SJSA1 (cell line): Measurements from ENCODE around the gene TCOF1. TPM values are rescaled to one million over a fixed set of nuclear protein-coding genes. Genes with fewer than 3 reads are reported as not detected.

ENCODE experiments used
- DNase-seq, 2 experiments: peaks; one replicate each; pipeline ENCODE4 v3.0.0-alpha.2; 2015 to 2020; ENCODE audit warnings: low spot score in 2 of 2, low read depth in 1 of 2
- H3K27ac ChIP-seq: fragments of 250-450 bp; sonication (Bioruptor Pico); 2 replicates; pipeline ENCODE4 v1.5.1; 2020; ENCODE audit warnings: mild to moderate bottlenecking, moderate library complexity
- H3K27me3 ChIP-seq: fragments of 250-450 bp; sonication (Bioruptor Pico); replicated peaks from 2 replicates; pipeline ENCODE4 v1.5.1; 2020; ENCODE audit warnings: mild to moderate bottlenecking, moderate library complexity
- H3K36me3 ChIP-seq: fragments of 250-450 bp; sonication (Bioruptor Pico); 2 replicates; pipeline ENCODE4 v1.5.1; 2020; ENCODE audit warnings: mild to moderate bottlenecking
- H3K4me1 ChIP-seq: fragments of 250-450 bp; sonication (Bioruptor Pico); replicated peaks from 2 replicates; pipeline ENCODE4 v1.6.1; 2021; ENCODE audit warnings: mild to moderate bottlenecking
- H3K4me3 ChIP-seq: fragments of 250-450 bp; sonication (Bioruptor Pico); 2 replicates; pipeline ENCODE4 v1.5.1; 2020; ENCODE audit warnings: mild to moderate bottlenecking
- H3K9me3 ChIP-seq: fragments of 250-450 bp; sonication (Bioruptor Pico); replicated peaks from 2 replicates; pipeline ENCODE4 v1.5.1; 2020; ENCODE audit warnings: mild to moderate bottlenecking
- total RNA-seq: library from RNA; depleted of rRNA; stranded (reverse); fragments of >200 nt; shearing (Covaris generic); gene quantifications from 2 replicates; pipeline ENCODE4 v1.2.3, GENCODE V29; 2014

Gene TCOF1
- total RNA-seq, 1 experiment from 2014 or later = 67.2 TPM

GRCh38 chr5:150402901-150403342, 45.4 kb downstream of the TCOF1 start:
- Histone ChIP-seq H3K27me3 (no peaks in the 10 kb centered on the region), H3K4me3 (no peak overlapping the region), H3K4me1 (no peaks in the 10 kb centered on the region), H3K27ac (no peak overlapping the region), H3K9me3 (no peaks in the 10 kb centered on the region), H3K36me3 (peaks cover 48% of the 10 kb centered on the region)
- DNase-seq = no peak

- Histone ChIP-seq H3K36me3 (peaks cover 36% of the 10 kb centered on the region), H3K27ac (no peak overlapping the region), H3K9me3 (no peaks in the 10 kb centered on the region), H3K27me3 (no peaks in the 10 kb centered on the region), H3K4me3 (no peak overlapping the region), H3K4me1 (no peaks in the 10 kb centered on the region)
- no peak for DNase-seq
These were observed 46.6 kb downstream of the TCOF1 start for GRCh38 chr5:150404121-150404520.

GRCh38 chr5:150404535-150404934, 47.0 kb downstream of the TCOF1 start:
- H3K9me3 ChIP-seq = no peaks in the 10 kb centered on the region
- H3K4me1 ChIP-seq = no peaks in the 10 kb centered on the region
- no peak for DNase-seq

GRCh38 chr5:150404941-150405816, 47.7 kb downstream of the TCOF1 start:
- DNase-seq = no peak
- no peaks in the 10 kb centered on the region for H3K9me3 ChIP-seq
- no peak overlapping the region for H3K27ac ChIP-seq
- H3K36me3 ChIP-seq = peaks cover 29% of the 10 kb centered on the region
- peaks cover 4% of the 10 kb centered on the region for H3K4me1 ChIP-seq
- no peak overlapping the region for H3K4me3 ChIP-seq
- H3K27me3 ChIP-seq = no peaks in the 10 kb centered on the region

More at GRCh38 chr5:150404535-150404934, 47.0 kb downstream of the TCOF1 start:
- Histone ChIP-seq H3K4me3 (no peak overlapping the region), H3K36me3 (peaks cover 32% of the 10 kb centered on the region), H3K27me3 (no peaks in the 10 kb centered on the region), H3K27ac (no peak overlapping the region)

- Histone ChIP-seq H3K27me3 (no peaks in the 10 kb centered on the region), H3K4me1 (peaks cover 5% of the 10 kb centered on the region), H3K27ac (no peak overlapping the region), H3K4me3 (no peak overlapping the region), H3K9me3 (no peaks in the 10 kb centered on the region), H3K36me3 (peaks cover 18% of the 10 kb centered on the region)
- DNase-seq = no peak
These were observed 48.7 kb downstream of the TCOF1 start for GRCh38 chr5:150406103-150406722.

- no peak for DNase-seq
- Histone ChIP-seq H3K4me3 (no peak overlapping the region), H3K27ac (no peak overlapping the region), H3K36me3 (peaks cover 13% of the 10 kb centered on the region), H3K27me3 (no peaks in the 10 kb centered on the region), H3K9me3 (no peaks in the 10 kb centered on the region), H3K4me1 (peaks cover 5% of the 10 kb centered on the region)
These were observed 49.2 kb downstream of the TCOF1 start for GRCh38 chr5:150406723-150407095.

GRCh38 chr5:150407096-150407720, 49.7 kb downstream of the TCOF1 start:
- Histone ChIP-seq H3K36me3 (peaks cover 11% of the 10 kb centered on the region), H3K27ac (no peak overlapping the region), H3K4me3 (no peak overlapping the region), H3K9me3 (no peaks in the 10 kb centered on the region), H3K27me3 (no peaks in the 10 kb centered on the region), H3K4me1 (peaks cover 5% of the 10 kb centered on the region)
- no peak for DNase-seq

- H3K4me1 ChIP-seq = peaks cover 5% of the 10 kb centered on the region
These were observed 50.9 kb downstream of the TCOF1 start for GRCh38 chr5:150408231-150408943.

GRCh38 chr5:150409638-150410523, 52.4 kb downstream of the TCOF1 start:
- no peaks in the 10 kb centered on the region for H3K9me3 ChIP-seq
- no peak overlapping the region for H3K4me3 ChIP-seq
- no peaks in the 10 kb centered on the region for H3K36me3 ChIP-seq
- DNase-seq = peak; percentile 86 to 88
- no peaks in the 10 kb centered on the region for H3K27me3 ChIP-seq
- H3K27ac ChIP-seq = no peak overlapping the region
- peaks cover 5% of the 10 kb centered on the region for H3K4me1 ChIP-seq

More at GRCh38 chr5:150408231-150408943, 50.9 kb downstream of the TCOF1 start:
- Histone ChIP-seq H3K27ac (no peak overlapping the region), H3K9me3 (no peaks in the 10 kb centered on the region), H3K27me3 (no peaks in the 10 kb centered on the region), H3K4me3 (no peak overlapping the region), H3K36me3 (no peaks in the 10 kb centered on the region)
- DNase-seq = no peak

- Histone ChIP-seq H3K4me3 (no peak overlapping the region), H3K27me3 (no peaks in the 10 kb centered on the region), H3K4me1 (peaks cover 5% of the 10 kb centered on the region), H3K36me3 (no peaks in the 10 kb centered on the region), H3K9me3 (no peaks in the 10 kb centered on the region), H3K27ac (no peak overlapping the region)
- peak in 1 of 2 experiments; percentile 62 for DNase-seq
These were observed 53.2 kb downstream of the TCOF1 start for GRCh38 chr5:150410524-150411244.

- Histone ChIP-seq H3K9me3 (no peaks in the 10 kb centered on the region), H3K27me3 (no peaks in the 10 kb centered on the region), H3K36me3 (no peaks in the 10 kb centered on the region), H3K27ac (no peak overlapping the region), H3K4me3 (no peak overlapping the region), H3K4me1 (peaks cover 5% of the 10 kb centered on the region)
- no peak for DNase-seq
These were observed 53.9 kb downstream of the TCOF1 start for GRCh38 chr5:150411245-150411979.
